Stomach smooth muscle (tissue), 2 donors: ENCODE measurements around the gene DCC.

ENCODE experiments used
- H3K27ac ChIP-seq: one replicate; pipeline ENCODE4 v1.7.0; 2013; ENCODE audit warnings: mild to moderate bottlenecking, low read length, inconsistent platforms
- H3K27me3 ChIP-seq, 2 donors: one replicate each; pipeline ENCODE4 v1.7.0; 2013; ENCODE audit warnings: low read length in 2 of 2; ENCODE audit not compliant: insufficient read depth in 2 of 2, control insufficient read depth in 1 of 2
- H3K36me3 ChIP-seq, 2 donors: one replicate each; pipeline ENCODE4 v1.7.0; 2013; ENCODE audit warnings: low read length in 2 of 2; ENCODE audit not compliant: control insufficient read depth in 2 of 2, insufficient read depth in 2 of 2
- H3K4me1 ChIP-seq: one replicate; pipeline ENCODE4 v1.7.0; 2013; ENCODE audit warnings: low read length; ENCODE audit not compliant: control insufficient read depth, insufficient read depth
- H3K4me3 ChIP-seq, 2 donors: one replicate each; pipeline ENCODE4 v1.7.0; 2013; ENCODE audit warnings: low read length in 2 of 2
- H3K9ac ChIP-seq, 2 donors: one replicate each; pipeline ENCODE4 v1.7.0; 2013; ENCODE audit warnings: low read length in 2 of 2, mild to moderate bottlenecking in 1 of 2
- H3K9me3 ChIP-seq, 2 donors: one replicate each; pipeline ENCODE4 v1.7.0; 2013; ENCODE audit warnings: low read length in 2 of 2; ENCODE audit not compliant: control insufficient read depth in 2 of 2
- donor health status: healthy.
- donor health status: Pancreatic carcinoma.

DCC gene

DNA sequence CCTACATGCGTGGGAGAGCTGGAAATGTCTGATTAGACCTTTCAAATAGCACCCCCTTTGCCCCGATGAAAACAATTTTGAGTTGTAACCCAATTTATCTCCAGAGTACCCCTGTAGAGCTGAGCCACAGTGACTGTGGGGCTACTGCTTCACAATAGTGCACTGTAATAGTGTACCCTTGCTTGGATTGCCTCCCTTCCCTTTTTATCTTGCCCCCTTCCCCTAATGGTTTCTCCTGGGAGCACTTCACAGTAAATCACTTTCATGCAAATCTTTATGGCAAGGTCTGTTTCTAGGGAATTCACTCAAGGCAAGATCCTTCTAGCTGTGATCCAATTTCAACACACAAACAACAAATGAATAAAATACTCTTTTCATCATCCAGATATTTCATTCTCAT lies 1196.9 kb downstream of the DCC start:
- H3K9me3 ChIP-seq: no peaks in the 10 kb centered on the region

DNA sequence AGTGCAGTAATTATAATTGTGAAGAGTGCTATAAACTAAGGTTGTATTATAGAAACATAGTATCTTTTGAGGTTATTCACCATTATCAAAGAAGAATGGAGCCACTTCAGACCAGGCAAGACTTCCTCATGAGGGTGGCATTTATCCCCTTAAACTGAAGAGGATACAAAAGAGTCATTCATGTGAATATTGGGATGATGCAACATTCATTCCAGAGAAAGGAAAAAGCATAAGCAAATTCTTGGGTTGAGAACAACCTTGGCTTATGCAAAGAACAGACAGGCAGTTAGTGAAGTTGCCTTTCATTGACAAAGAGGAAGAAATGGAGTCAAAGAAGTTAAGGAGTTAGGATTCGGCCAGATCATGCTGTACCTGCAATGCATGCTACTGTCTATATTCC lies 1201.9 kb downstream of the DCC start:
- no peaks in the 10 kb centered on the region for H3K27me3 ChIP-seq
- no peak overlapping the region for H3K4me3 ChIP-seq
- no peaks in the 10 kb centered on the region for H3K36me3 ChIP-seq
- H3K27ac ChIP-seq: no peak overlapping the region
- no peaks in the 10 kb centered on the region for H3K4me1 ChIP-seq
- no peak overlapping the region for H3K9ac ChIP-seq
- H3K9me3 ChIP-seq: no peaks in the 10 kb centered on the region

More for the DNA sequence above, 1196.9 kb downstream of the DCC start:
- no peaks in the 10 kb centered on the region for H3K36me3 ChIP-seq
- H3K9ac ChIP-seq: no peak overlapping the region
- H3K27me3 ChIP-seq: no peaks in the 10 kb centered on the region
- no peak overlapping the region for H3K27ac ChIP-seq
- no peak overlapping the region for H3K4me3 ChIP-seq
- H3K4me1 ChIP-seq: no peaks in the 10 kb centered on the region

DNA sequence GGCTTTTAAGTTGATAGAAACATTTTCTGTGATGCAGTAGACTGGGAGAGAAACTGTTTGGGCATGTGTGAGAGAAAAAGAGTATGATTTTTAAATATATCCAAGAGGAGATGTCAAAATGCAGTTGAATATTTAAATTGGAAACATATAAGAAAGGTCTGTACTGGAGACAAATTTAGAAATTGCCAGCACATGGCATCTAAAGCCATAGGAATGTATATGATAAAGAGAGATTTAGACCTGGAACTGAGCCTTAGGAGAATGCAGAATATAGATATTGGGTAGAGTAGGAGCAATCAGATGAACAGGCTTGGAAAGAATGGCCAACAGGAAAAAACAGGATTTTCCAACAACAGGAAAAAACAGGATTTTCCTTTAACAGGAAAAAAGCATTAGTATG lies 1203.7 kb downstream of the DCC start:
- Histone ChIP-seq H3K4me1 (no peaks in the 10 kb centered on the region), H3K27ac (no peak overlapping the region), H3K27me3 (no peaks in the 10 kb centered on the region), H3K9ac (no peak overlapping the region), H3K4me3 (no peak overlapping the region), H3K36me3 (no peaks in the 10 kb centered on the region), H3K9me3 (no peaks in the 10 kb centered on the region)

DNA sequence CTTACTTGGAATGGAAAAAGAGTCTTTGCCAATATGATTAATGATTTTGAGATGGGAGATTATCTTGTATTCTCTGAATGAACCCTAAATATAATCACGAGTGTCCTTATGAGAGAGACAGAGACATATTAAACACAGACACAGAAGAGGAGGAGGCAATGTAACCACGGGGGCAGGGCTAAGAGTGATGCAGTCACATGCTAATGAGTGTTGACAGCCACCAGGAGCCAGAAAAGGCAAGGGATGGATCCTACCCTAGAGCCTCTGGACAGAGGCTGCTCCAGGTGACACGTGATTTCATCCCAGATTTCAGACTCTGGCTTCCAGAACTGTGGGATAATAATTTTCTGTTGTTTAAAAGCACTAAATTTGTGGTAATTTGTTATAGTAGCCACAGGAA lies 1204.9 kb downstream of the DCC start:
- Histone ChIP-seq H3K27ac (no peak overlapping the region), H3K36me3 (no peaks in the 10 kb centered on the region), H3K9ac (no peak overlapping the region), H3K9me3 (no peaks in the 10 kb centered on the region), H3K4me3 (no peak overlapping the region), H3K27me3 (no peaks in the 10 kb centered on the region), H3K4me1 (no peaks in the 10 kb centered on the region)

DNA sequence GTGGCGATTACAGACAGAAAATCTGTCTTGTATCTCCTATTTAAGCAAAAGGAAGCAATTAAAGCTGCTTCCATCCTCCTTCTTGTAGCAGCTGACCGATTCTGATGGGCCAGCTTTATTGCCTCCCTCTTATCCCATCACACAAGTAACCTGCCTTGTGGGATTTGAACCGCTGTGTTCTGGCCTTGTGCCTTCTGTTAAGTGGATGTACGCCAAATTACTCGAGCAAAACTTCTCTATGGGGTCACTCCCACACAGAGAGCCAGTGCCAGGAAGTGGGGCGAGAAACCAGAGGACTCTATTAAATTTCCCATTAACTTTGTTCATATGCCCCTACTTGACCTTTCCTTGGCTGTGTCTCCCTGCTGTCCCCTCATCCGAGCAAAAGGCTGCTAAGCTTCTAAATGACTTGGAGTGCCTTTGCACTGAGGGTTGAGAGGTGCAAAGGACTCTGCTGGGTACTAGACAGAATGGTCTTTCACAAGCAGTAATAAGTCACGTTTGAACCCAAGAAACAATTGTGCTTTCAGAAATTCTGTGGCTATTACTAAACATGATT lies 1212.0 kb downstream of the DCC start:
- Histone ChIP-seq H3K4me3 (no peak overlapping the region), H3K4me1 (no peaks in the 10 kb centered on the region)

DNA sequence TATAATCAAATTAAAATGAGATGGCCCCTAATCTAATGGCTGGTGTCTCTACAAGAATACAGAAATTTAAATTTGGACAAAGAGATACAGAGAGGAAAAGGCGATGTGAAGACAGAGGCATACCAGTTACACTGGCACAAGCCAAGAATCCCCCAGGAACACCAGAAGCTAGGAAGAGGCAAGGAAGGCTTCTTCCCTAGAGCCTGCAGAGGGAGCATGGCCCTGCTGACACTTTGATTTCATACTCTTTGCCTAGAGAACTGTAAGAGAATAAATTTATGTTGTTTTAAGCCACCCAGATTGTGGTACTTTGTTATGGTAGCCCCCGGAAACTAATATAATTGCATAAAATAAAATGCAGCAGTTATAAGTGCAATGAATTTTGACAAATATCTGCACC lies 1213.0 kb downstream of the DCC start:
- Histone ChIP-seq H3K9me3 (no peaks in the 10 kb centered on the region), H3K27me3 (no peaks in the 10 kb centered on the region), H3K9ac (no peak overlapping the region), H3K27ac (no peak overlapping the region), H3K4me1 (no peaks in the 10 kb centered on the region), H3K36me3 (no peaks in the 10 kb centered on the region), H3K4me3 (no peak overlapping the region)

More for the DNA sequence above, 1212.0 kb downstream of the DCC start:
- H3K36me3 ChIP-seq: no peaks in the 10 kb centered on the region
- H3K9me3 ChIP-seq: no peaks in the 10 kb centered on the region
- no peaks in the 10 kb centered on the region for H3K27me3 ChIP-seq
- H3K9ac ChIP-seq: no peak overlapping the region
- no peak overlapping the region for H3K27ac ChIP-seq

DNA sequence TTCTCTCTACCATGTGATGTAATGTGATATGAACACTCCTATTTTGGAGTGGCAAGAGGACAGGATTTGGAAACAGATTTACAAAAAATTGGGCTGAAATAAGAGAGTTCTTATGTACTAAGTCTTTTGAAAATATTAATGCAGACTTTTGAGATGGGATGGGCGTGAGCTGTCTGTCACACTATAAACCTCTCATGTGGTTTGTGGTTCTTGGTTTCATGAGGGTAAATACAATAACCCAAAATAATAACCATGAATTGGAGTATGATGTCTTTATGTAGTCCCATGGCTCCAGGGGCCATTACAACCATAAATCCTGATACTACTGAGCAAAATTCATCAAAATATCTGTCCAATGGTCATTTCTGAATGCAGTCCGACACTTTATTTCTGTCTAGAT lies 1216.5 kb downstream of the DCC start:
- Histone ChIP-seq H3K4me1 (no peaks in the 10 kb centered on the region), H3K4me3 (no peak overlapping the region), H3K9ac (no peak overlapping the region), H3K27ac (no peak overlapping the region), H3K27me3 (no peaks in the 10 kb centered on the region), H3K9me3 (no peaks in the 10 kb centered on the region), H3K36me3 (no peaks in the 10 kb centered on the region)

DNA sequence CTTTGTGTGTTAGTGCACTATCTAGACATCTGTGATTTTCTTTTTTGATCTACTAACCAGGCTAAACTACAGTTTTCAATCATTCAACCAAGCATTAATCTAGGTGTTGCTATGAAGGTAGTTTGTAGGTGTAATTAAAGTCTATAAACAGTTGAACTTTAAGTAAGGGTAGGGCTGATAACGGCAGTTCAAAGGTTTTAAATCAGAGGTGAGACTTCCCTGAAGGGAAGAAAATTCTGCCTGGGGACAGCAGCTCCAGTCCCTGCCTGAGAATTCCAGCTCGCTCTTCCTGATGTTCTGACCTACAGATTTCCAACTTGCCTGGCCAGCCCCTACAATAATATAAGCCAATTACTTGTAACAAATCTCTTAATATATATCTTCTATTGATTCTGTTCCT lies 1220.5 kb downstream of the DCC start:
- no peak overlapping the region for H3K4me3 ChIP-seq
- H3K9ac ChIP-seq: no peak overlapping the region
- H3K27me3 ChIP-seq: no peaks in the 10 kb centered on the region
- no peaks in the 10 kb centered on the region for H3K4me1 ChIP-seq
- H3K9me3 ChIP-seq: no peaks in the 10 kb centered on the region
- no peak overlapping the region for H3K27ac ChIP-seq
- no peaks in the 10 kb centered on the region for H3K36me3 ChIP-seq

DNA sequence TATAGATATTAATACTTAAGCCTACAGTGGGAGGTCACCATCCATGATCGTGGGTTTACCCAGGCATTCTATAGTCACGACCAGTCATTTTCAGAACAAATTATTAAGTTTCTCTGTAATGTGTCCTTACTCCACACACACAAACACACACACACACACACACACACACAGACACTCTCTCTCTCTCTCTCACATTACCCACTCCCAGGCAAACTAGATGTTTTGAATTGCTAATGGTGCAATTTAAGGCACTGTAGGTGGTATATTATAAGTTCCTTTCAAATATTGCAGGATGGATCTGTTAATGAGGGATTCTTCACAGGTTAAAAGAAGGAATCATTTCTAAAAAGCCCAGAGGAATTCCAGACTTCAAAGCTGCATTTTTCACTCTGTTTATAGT lies 1226.6 kb downstream of the DCC start:
- Histone ChIP-seq H3K4me3 (no peak overlapping the region), H3K9ac (no peak overlapping the region), H3K27me3 (no peaks in the 10 kb centered on the region), H3K4me1 (no peaks in the 10 kb centered on the region), H3K36me3 (no peaks in the 10 kb centered on the region), H3K9me3 (no peaks in the 10 kb centered on the region), H3K27ac (no peak overlapping the region)

DNA sequence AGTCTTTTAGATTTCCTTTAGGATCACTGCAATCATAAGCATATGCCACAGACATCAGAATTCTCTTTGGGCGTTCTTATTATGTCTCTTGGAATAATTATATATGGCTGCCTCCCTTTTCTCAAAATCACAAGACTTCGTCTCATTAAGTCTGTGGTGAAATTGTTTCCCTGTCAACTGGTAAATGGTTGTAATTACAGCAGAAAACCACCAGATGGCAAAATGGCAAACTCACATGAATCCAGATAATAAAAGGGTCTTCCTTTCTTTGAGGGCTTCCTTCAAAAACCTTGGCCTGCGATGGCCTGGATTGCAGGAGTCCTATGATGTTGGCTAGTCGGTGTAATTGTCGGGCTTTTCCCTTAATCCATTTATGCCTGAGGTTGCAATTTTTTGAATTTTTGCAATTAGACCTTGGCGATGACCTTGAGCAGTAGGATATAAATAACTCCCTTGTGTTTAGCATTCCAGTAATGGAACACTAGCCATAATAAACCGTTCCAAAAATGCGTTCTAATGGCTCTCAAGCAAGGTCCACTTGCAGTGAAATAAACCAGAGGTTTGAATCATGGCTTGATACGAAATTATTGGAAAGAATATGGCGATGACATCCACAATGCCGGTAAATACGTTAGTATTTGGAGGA lies 1228.1 kb downstream of the DCC start:
- Histone ChIP-seq H3K27ac (no peak overlapping the region), H3K27me3 (no peaks in the 10 kb centered on the region), H3K9ac (no peak overlapping the region), H3K4me1 (no peaks in the 10 kb centered on the region), H3K9me3 (no peaks in the 10 kb centered on the region), H3K4me3 (no peak overlapping the region), H3K36me3 (no peaks in the 10 kb centered on the region)
